WI38 (cell line): ENCODE results near the gene EIF4A2.
"Not testable (repeated sequence)": the region's sequence is repeated elsewhere in the genome, so short reads cannot be mapped to it uniquely, and the experiment has no call there.

Experiments used
- H3K4me3 ChIP-seq: 2 replicates; pipeline ENCODE4 v1.5.1; 2011; ENCODE audit warnings: low read depth, mild to moderate bottlenecking, control low read depth, low read length
- TF ChIP-seq, protein P1 (sequence below): IDR thresholded peaks from 2 replicates; pipeline ENCODE4 v1.5.1; 2012; ENCODE audit warnings: low read depth, mild to moderate bottlenecking, control low read depth, low read length

EIF4A2 gene

DNA sequence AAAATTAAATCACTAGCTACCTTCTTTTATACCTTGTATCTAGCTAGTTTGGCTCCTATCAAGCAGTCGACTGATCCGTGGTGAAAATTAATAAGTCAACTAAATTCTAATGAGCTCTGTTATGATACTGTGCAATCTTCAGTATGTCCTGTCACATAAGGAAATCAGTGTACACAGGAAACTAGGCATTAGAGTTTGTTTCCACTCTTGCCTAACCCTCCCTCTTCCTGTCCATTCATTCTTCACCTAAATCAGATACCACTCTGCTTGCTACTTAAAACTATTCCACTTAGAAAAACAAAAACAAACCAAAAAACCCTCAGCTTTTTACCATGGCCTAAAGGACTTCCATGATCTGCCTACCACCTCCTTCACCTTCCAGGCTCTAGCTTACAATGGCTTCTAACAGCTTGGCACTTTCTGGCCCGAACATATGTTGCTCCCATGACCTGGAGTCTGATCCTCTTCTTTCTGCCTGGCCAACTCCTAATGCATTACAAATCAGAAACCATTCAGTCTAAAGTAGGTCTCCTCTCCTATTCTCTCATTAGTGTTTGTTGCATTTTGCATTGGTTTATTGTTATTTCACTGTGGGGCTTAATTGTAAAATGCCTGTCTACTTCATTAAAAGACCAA lies 15.0 kb downstream of the EIF4A2 start:
- TF ChIP-seq, protein P1, sequence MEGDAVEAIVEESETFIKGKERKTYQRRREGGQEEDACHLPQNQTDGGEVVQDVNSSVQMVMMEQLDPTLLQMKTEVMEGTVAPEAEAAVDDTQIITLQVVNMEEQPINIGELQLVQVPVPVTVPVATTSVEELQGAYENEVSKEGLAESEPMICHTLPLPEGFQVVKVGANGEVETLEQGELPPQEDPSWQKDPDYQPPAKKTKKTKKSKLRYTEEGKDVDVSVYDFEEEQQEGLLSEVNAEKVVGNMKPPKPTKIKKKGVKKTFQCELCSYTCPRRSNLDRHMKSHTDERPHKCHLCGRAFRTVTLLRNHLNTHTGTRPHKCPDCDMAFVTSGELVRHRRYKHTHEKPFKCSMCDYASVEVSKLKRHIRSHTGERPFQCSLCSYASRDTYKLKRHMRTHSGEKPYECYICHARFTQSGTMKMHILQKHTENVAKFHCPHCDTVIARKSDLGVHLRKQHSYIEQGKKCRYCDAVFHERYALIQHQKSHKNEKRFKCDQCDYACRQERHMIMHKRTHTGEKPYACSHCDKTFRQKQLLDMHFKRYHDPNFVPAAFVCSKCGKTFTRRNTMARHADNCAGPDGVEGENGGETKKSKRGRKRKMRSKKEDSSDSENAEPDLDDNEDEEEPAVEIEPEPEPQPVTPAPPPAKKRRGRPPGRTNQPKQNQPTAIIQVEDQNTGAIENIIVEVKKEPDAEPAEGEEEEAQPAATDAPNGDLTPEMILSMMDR: no peak
- no peak overlapping the region for H3K4me3 ChIP-seq

DNA sequence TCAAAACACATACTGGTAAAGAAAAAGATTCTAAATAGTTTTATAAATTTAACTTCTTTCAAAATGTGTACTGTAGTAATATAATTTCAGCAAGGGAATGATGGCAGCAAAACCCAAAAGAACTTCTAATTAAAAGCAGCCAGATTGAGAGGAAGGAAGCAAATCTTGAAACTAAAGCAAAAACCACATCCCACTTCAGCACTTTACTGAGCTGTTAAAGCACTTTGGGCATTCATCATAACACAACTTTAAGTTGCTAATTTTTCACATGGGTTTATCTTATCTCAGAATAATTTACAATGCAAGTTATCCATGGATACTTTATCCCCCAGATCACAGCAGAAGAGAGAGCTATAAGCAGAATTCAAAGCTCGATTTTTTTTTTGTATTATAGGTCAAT lies 16.9 kb downstream of the EIF4A2 start:
- TF ChIP-seq, protein P1: no peak
- no peak overlapping the region for H3K4me3 ChIP-seq

DNA sequence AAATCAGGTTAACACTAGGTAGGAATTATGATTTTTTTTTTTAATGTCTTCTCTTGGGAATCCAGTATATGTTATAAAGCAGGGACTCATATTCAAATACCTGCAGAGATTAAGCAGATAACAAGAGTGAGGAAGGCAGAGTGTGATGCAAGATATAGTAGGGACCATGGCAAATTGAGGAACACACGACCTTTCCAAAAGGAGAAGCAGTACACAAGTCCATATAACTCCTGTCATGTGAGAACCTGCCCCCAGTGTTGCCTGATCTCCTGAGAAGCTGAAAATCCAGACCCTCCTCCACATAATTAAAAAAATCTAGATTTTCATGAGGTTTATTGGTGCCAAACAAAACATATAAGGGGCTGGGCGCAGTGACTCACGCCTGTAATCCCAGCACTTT lies 19.3 kb downstream of the EIF4A2 start:
- TF ChIP-seq, protein P1: no peak
- no peak overlapping the region for H3K4me3 ChIP-seq

DNA sequence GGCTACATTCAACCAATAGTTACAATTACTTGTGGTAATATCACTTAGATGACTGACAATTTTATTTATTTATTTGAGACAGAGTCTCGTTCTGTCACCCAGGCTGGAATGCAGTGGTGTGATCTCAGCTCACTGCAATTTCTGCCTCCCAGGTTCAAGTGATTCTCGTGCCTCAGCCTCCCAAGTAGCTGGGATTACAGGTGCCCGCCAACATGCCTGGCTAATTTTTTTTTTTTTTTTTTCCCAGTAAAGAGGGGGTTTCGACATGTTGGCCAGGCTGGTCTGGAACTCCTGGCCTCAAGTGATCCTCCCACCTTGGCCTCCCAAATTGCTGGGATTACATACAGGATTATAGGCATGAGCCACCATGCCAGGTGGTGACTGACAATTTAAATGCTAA lies 20.1 kb downstream of the EIF4A2 start:
- H3K4me3 ChIP-seq: not testable (repeated sequence)

DNA sequence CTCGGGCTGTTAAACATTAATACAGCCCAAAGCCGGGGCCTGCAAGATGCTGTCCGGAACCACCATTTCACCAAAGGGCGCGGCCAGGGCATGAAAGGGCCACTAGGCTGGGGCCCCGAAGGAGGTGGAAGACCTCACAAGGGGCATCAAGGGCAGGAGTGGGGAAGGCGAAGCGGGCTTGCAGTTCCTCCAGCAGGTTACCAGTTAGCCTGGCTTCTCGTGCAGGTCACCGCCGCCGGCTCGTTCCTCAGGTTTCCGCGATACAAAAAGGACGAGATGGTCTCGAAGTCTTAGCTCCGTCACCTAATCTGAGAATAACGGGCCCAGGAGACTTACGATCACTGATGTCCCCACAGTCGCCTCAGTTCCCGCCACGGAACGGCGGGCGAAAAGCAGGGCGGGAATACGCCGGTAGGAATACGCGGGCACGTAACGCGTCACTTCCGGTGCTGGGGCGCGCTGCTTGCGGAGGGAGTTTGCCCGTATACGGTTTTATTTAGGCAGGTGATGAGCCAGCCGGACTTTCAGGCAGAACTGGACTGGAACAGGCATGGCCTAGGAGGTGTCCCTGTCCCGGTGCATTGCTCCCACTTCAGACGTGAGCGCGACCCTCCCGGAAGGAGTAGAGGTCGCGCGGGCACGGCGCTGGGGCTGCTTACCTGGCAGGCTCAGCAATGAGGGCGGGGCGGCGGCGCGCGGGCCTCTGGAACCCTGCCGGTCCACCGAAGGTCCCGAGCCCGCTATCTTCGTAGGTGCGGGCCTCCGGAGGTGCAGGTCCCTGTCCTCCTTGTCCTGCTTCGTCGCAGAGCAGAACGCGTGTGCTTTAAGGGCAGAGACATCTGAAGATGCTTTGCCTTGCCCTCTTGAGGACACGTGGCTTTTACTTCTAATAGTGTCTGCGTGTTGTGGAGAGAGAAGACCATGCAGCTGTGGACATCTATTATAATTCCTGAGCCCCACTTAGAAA lies 23.0 kb downstream of the EIF4A2 start, which contains the start of gene RFC4:
TSS of gene RFC4 (minus strand) at position 394 of the 967 bp plus-strand sequence. CDS start 1,769 bp downstream, outside the sequence.
- peak within 1 kb of the TSS; percentile 88 for H3K4me3 ChIP-seq
- TF ChIP-seq, protein P1: no peak

DNA sequence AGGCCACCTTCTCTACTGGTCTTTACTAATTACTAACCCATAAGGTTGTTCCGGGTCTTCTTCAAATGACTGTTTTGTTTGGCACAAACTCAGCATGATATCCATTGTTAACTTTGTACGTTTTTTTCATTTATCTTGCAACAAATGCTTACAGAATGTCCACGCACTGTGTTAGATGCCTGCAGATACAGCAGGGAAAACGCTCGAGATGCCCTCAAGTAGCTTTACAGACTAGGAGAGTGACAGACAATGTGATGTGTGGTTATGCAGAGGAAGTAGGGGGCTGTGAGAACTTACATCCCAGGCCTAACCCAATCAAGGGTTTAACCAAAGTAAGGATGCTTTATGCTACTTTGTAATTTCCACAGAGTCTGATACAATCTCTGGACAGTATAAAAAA lies 23.9 kb downstream of the EIF4A2 start:
- H3K4me3 ChIP-seq: peak overlapping the region; percentile 88; the same call in 1 of the 2 replicates
- TF ChIP-seq, protein P1: no peak

DNA sequence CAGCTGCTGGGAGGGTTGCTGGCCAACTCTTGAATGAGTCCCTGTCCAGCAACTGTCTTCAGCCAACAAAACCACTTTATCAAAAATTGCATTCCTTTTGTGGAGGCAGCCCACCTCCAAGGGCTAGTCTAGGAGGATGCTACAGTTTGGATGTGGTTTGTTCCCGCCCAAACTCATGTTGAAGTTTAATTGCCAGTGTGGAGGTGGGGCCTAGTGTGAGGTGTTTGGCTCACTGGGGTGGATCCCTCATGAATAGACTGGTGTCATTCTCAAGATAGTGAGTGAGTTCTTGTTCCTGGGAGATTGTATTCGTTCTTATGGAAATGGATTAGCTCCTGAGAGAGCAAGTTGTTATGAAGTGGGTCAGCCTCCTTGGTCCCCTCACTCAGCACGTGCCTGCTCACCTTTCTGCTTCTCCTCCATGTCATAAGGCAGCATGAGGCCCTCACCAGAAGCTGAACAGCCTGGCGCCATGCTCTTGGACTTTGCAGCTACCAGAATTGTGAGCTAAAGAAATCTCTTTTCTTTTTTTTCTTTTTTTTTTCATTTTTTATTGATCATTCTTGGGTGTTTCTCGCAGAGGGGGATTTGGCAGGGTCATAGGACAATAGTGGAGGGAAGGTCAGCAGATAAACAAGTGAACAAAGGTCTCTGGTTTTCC lies 27.1 kb downstream of the EIF4A2 start:
- no peak overlapping the region for H3K4me3 ChIP-seq
- TF ChIP-seq, protein P1: no peak

DNA sequence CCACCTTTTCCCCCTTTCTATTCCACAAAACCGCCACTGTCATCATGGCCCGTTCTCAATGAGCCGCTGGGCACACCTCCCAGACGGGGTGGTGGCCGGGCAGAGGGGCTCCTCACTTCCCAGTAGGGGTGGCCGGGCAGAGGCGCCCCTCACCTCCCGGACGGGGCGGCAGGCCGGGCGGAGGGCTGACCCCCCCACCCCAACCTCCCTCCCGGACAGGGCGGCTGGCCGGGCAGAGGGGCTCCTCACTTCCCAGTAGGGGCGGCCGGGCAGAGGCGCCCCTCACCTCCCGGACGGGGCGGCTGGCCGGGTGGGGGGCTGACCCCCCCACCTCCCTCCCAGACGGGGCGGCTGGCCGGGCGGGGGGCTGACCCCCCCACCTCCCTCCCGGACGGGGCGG lies 27.9 kb downstream of the EIF4A2 start:
- not testable (repeated sequence) for H3K4me3 ChIP-seq
